ENCODE data around the gene SYNJ2.

SYNJ2 gene

GRCh38 chr6:158060455-158061360 is 79.0 kb downstream of the SYNJ2 start:
- peak; percentile 89 for DNase-seq (ENCODE audit: low spot score)

GRCh38 chr6:158061361-158061708 is 79.7 kb downstream of the SYNJ2 start:
- no peak for DNase-seq (ENCODE audit: low spot score)

GRCh38 chr6:158061709-158062461 is 80.2 kb downstream of the SYNJ2 start:
- no peak for DNase-seq (ENCODE audit: low spot score)

GRCh38 chr6:158063736-158064135 is 82.1 kb downstream of the SYNJ2 start:
- no peak for DNase-seq (ENCODE audit: low spot score)

- DNase-seq (ENCODE audit: low spot score): no peak
These were observed 83.1 kb downstream of the SYNJ2 start for GRCh38 chr6:158064725-158065251.

- no peak for DNase-seq (ENCODE audit: low spot score)
These were observed 84.6 kb downstream of the SYNJ2 start for GRCh38 chr6:158066136-158066781.

GRCh38 chr6:158067436-158068015 is 85.9 kb downstream of the SYNJ2 start:
- no peak for DNase-seq (ENCODE audit: low spot score)

- no peak for DNase-seq (ENCODE audit: low spot score)
These were observed 86.7 kb downstream of the SYNJ2 start for GRCh38 chr6:158068156-158068892.

- DNase-seq (ENCODE audit: low spot score): peak; percentile 72
These were observed 87.5 kb downstream of the SYNJ2 start for GRCh38 chr6:158068893-158069799.

GRCh38 chr6:158069800-158070195 is 88.1 kb downstream of the SYNJ2 start:
- peak; percentile 47 for DNase-seq (ENCODE audit: low spot score)

- DNase-seq (ENCODE audit: low spot score): no peak
These were observed 88.8 kb downstream of the SYNJ2 start for GRCh38 chr6:158070513-158070912.

GRCh38 chr6:158071121-158072082 is 89.7 kb downstream of the SYNJ2 start:
- no peak for DNase-seq (ENCODE audit: low spot score)

- DNase-seq (ENCODE audit: low spot score): peak; percentile 86
These were observed 90.5 kb downstream of the SYNJ2 start for GRCh38 chr6:158072083-158072721.

- no peak for DNase-seq (ENCODE audit: low spot score)
These were observed 92.1 kb downstream of the SYNJ2 start for GRCh38 chr6:158073776-158074175.

- no peak for DNase-seq (ENCODE audit: low spot score)
These were observed 94.9 kb downstream of the SYNJ2 start for GRCh38 chr6:158076548-158076947.

- DNase-seq (ENCODE audit: low spot score): no peak
These were observed 96.0 kb downstream of the SYNJ2 start for GRCh38 chr6:158077676-158078075.

GRCh38 chr6:158078320-158078719 is 96.7 kb downstream of the SYNJ2 start:
- no peak for DNase-seq (ENCODE audit: low spot score)

GRCh38 chr6:158080849-158081656 is 99.4 kb downstream of the SYNJ2 start:
- no peak for DNase-seq (ENCODE audit: low spot score)

All from GM03348 (cell line).